Activated CD8-positive, alpha-beta memory T cell treated with anti-CD3 and anti-CD28 coated beads, Interleukin-2, amount 50 U/mL, for 24 hours (primary cell): Measurements from ENCODE around the gene PPT2.

Source experiments
- DNase-seq: peaks from one replicate; pipeline ENCODE4 v3.0.0-alpha.2; 2020; ENCODE audit errors: extremely low read depth

The PPT2 gene

GRCh38 chr6:32151863-32152768 lies 1.8 kb upstream of the PPT2 start, which contains the start of gene PRRT1:
PRRT1 (minus strand) TSS chr6:32151939; CDS start chr6:32151827, 112 bp downstream.
- no peak for DNase-seq

DNA sequence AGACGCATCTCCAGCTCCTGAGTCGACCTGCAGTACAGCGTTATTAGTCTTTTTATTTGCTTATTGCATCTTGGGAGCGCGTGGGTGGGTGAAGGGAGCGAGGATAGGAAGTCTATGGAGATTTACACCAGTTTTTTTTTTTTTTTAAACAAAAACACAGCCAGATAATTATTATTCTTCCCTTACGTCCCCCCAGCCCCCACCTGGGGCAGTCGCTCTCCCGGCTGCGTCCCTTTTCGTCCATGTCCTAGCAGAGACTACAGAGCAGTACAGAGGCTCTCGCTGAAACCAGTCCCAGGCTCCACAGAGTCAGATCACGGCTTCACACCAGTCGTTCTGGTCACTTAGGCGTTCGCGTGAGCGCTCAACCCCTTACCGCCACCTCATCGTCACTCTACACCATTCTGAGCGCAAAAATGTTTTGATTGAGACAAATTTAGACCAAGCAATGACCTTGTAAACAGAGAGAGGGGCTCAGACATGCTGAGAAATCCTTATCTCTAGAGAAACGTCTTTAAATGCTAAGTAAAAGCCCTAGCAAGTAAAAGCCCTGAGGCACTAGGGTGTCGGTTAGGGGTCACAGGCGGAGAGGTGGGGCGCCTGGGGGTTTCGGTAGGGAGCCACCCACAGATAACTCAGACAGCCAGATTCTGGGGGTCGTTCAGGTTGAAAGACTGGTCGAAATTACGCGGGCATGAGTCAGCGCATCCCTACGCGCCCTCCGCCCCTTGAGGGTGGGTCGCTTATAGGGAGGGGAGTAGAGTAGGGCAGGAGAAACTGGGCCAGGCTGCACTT lies 975 bp upstream of the PPT2 start:
- no peak for DNase-seq

DNA sequence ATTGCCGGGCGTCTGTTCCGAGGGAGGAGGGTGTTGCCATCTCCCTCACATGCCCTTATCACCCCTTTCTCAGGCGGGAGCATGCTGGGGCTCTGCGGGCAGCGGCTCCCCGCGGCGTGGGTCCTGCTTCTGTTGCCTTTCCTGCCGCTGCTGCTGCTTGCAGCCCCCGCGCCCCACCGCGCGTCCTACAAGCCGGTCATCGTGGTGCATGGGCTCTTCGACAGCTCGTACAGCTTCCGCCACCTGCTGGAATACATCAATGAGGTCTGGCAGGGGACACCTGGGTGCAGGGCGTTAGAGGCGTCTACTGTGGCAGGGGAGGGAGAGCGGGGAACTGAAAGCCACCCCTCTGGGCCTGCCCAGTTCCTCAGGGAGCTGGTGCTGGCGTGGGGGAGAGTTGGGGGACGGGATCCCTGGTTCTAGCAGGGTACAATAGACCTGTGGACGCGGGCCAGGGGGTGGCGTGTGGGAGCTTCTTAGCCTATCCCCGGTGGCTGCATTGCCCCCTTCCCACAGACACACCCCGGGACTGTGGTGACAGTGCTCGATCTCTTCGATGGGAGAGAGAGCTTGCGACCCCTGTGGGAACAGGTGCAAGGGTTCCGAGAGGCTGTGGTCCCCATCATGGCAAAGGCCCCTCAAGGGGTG lies 697 bp downstream of the PPT2 start:
- no peak for DNase-seq

GRCh38 chr6:32156891-32157290 lies 3.0 kb downstream of the PPT2 start:
- DNase-seq, result no peak

DNA sequence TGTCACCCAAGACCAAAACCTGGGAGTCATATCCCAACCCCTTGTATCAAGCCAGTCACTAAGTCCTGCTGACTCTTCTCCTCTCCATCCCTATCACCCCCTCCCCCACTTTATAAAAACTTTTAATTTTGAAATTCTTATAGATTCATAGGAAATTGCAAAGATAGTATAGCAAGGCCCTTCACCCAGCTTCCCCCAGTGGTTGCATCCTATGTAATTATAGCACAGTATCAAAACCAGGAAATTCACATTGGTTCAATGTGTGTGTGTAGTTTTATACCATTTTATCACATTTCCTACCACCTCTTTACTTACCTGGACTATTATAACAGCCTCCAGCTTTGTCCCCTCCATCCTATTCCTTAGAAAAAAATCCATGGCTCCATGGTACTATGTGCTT lies 4.1 kb downstream of the PPT2 start:
- DNase-seq, result no peak

GRCh38 chr6:32163559-32164258 lies 9.8 kb downstream of the PPT2 start:
- no peak for DNase-seq

- no peak for DNase-seq
Measured at GRCh38 chr6:32164295-32164694, 10.4 kb downstream of the PPT2 start, which contains the start of gene EGFL8. EGFL8 (plus strand) TSS chr6:32164595; CDS start chr6:32166166, 1,571 bp downstream.

- no peak for DNase-seq
Measured at GRCh38 chr6:32166411-32167061, 12.6 kb downstream of the PPT2 start.

GRCh38 chr6:32167154-32167760 lies 13.3 kb downstream of the PPT2 start:
- DNase-seq, result no peak

DNA sequence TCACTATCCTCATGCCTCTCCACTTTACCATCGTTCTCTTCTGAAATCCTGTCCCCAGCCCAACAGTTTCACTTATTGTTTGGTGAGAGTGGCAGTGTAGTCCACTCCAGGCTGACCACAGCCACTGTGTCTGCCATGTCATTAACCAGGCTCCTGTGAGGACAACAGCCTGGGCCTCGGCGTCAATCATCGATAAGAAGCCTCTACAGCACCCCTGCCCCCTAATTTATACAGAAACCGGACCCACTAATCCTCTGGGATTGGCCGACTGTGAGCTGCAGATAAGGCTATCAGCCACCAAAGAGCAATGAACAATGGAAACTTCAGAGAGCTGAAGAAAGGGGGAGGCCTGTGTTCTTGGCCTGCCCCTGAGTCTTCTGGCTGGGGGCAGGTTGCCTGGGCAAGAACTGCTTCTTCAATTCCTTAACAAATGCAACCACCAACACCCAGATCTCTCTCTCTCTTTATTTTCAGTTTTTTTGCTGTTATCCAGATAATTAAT lies 13.9 kb downstream of the PPT2 start:
- DNase-seq, result no peak

DNA sequence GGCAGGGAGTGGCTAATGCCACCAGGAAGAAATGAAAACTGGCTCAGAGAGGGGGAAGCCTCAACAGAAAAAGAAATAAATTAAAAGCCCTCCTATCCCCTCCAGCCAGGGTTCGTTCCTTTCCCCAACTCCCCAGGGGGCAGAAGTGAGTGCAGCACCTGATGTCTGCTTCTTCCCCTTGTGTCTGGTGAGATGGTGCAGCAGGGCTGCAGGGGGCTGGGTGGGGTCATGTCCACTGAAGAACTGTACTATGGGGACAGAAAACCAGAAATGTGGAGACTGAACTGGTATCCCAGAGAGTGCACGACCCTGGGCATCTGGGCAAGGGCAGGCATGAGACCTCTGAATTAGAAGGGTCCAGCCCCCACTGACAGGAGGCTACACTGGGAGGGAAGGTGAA lies 14.4 kb downstream of the PPT2 start:
- no peak for DNase-seq

DNA sequence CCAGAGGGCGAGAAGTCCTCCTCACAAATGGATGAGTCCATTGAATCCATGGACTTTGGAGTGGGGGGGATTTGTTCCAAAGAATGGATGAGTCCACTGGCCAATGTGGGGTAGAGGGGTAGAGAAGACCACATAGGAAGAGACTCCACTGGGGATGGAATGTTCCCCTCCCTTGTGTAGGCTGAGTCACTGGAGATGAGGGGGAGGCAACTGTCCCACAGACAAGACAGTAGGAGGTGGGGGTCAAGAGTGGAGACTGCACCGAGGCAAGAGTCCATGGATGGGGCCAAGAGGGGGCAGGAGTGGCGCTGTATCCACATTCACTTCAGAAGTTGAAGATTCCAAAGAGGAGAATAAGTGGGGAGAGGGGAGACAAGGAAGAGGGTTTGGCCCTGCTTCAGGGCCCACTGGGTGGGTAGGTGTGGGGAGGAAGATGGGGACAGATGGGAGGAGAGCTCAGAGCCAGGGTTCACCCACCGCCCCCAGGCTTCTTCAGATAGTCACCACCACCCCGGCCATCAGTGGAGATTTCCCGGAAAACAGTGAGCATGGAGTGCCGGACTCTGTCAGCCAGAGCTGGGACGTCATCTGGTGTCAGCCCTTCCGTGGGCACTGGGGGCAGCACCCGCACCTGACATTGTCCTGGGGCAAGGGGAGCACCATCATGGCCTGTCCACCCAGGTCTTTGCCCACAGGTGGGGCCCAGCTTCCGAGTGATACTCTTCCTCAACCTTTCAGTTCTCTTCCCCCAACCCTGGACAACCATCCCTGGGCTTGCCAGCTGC lies 15.1 kb downstream of the PPT2 start:
- no peak for DNase-seq

GRCh38 chr6:32170294-32170693 lies 16.4 kb downstream of the PPT2 start:
- DNase-seq, result no peak

- no peak for DNase-seq
Measured at GRCh38 chr6:32171234-32171633, 17.3 kb downstream of the PPT2 start.

GRCh38 chr6:32173051-32173727 lies 19.2 kb downstream of the PPT2 start:
- DNase-seq, result no peak

DNA sequence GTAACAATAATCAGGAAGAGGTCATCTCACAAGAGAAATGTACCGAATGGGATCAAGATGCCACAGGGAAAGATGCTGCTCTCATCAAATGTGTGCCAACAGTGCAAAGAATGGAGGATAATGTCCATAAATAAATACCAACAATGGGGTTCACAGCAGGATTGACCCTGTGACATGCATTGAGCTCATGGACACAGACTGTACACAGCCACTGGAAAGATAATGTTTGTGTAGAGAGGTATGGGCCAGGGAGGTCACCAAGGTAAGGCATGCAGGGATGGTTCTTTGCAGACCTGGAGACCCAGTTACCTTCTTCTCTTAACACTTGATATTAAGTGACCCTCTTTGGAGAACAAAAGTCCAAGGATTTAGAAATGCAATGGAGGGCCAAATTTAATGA lies 20.5 kb downstream of the PPT2 start:
- no peak for DNase-seq

DNA sequence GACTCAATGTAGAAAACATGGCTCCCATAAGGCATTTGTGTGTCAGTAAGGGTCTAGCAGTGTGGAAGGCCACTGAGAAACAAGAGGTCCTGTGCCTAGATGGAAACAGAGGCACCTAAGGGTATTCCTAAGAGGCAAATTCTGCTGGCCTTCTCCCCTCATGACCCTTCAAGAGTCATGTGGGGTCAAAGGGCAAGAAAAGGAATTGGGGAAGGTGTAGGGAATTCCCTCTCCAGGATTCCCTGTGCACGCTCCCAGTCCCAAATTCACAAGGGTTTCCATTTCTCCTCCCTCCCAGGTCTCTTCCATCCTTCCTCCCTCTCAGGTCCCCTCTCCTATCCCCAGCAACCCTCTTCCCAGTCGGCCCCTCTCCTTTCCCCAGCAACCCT lies 21.4 kb downstream of the PPT2 start:
- no peak for DNase-seq

GRCh38 chr6:32175711-32176475 lies 22.0 kb downstream of the PPT2 start, which contains the start of gene AGPAT1:
AGPAT1 (minus strand) TSS chr6:32176084; CDS start chr6:32171496, 4,588 bp downstream.
- DNase-seq, result peak; percentile 95
